Raji (cell line): ENCODE measurements around the gene HNRNPDL.

Experiments
- POLR2A ChIP-seq: IDR thresholded peaks from 2 replicates; pipeline ENCODE4 v1.6.1; 2011; ENCODE audit warnings: low read depth, low read length, control low read depth; ENCODE audit not compliant: insufficient read depth

The HNRNPDL gene

DNA sequence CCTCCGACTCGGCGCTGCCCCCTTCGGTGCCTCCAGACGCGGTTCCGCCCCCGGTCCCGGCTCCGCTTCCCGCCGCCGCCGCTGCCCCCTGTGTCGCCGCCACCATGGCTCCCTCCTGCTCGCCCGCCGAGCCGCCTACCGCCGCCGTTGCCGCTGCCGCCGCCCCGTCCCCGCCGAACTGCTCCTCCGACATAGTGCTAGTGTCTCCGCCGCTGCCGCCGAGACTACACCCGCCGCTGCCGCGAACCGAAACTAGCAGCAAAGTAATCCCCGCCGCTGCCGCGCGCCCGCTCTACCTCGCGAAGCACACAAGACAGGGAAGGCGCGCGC, 56.8 kb downstream of the HNRNPDL start:
- TF ChIP-seq POLR2A = no peak; the same call in 1 of the 2 replicates
